HG03571 (cell line): ENCODE data around the gene PDE6G.
"Not testable (repeated sequence)": the region's sequence is repeated elsewhere in the genome, so short reads cannot be mapped to it uniquely, and the experiment has no call there.

Experiments
- ATAC-seq: cut with Tn5 transposase; IDR thresholded peaks from one replicate; pipeline ENCODE4 v1.9.1; 2021; ENCODE audit not compliant: unreplicated experiment

PDE6G gene

GRCh38 chr17:81687770-81688541 lies 31.6 kb upstream of the PDE6G start:
- ATAC-seq, result no peak

DNA sequence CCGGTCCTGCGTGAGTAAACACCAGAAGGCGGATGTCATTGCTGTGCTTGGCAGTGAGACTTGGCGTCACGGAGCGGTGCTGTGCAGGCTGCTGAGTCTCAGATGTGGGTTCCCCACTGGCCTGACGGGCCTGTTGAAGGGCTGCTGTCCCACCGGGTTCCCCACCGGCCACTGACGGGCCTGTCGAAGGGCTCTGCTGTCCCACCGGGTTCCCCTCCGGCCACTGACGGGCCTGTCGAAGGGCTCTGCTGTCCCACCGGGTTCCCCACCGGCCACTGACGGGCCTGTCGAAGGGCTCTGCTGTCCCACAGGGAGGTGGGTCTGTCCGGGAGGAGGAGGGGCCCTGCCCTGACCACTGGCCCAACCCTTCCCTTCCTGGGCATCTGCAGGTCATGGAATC lies 30.3 kb upstream of the PDE6G start:
- no peak for ATAC-seq

DNA sequence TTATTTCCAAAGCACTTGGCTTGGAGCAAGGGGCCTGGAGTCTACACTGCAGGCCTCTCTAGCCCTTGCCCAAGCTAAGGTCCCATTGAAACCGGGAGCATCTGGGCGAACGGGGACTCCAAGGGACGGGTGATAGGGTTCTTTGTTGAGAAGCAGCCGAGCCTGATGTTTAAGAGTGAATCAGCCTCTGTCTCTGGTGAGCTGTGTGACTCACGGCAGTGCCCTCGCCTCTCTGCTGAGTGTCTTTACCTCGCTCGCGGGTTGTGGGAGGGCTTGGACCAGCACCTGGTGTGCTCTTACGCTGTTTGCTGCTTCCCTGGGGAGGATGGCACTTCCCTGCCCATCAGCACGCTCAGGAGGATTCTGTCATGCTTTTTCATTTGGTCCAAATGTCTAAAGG lies 28.8 kb upstream of the PDE6G start:
- ATAC-seq, result no peak

GRCh38 chr17:81684442-81684911 lies 28.1 kb upstream of the PDE6G start:
- ATAC-seq, result no peak

DNA sequence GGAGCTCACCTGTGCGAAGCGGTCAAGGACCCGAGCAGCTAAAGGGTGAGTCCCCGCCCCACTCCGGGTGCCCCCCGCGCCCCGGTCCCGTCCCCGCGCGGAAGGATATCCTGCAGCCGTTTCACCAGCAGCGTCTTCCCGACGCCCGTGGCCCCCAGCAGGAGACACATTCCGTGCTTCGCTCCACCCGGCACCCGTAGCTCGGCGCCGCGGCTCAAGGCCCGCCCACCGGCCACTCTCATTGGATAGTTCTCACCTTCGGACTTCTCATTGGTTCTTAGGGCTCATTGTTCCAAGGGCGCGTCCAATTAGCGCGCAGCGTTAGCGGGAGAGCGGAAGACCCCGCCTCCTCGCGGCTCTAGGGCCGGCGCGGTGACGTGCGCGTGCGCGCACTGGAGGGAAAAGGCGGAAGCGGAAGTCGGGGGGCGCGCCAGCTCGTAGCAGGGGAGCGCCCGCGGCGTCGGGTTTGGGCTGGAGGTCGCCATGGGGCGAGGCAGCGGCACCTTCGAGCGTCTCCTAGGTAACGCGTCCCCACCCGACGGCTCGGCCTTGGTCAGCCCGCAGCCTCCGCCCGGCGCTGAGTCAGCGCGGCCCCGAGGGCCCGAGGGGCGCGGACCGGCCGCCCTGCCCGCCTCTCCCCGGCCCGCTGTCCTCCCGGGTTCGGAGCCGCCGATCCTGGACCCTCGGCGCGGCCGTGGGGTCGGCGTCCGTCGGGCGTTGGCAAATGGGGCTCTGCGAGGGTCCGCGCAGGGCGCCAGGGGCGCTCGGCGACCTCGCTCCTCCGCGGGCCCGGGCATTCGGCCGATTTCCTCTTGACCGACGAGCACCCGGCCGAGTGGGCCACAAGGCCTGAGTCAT lies 27.5 kb upstream of the PDE6G start, which contains the start of the genes ARL16 and HGS:
Gene ARL16, minus strand, starts transcription at position 214 of the 858 bp plus-strand sequence. Its CDS starts 44 bp downstream, at position 170.
Gene HGS, plus strand, starts transcription at position 428 of the 858 bp plus-strand sequence. Its CDS starts 56 bp downstream, at position 484.
- peak; percentile 88 for ATAC-seq

DNA sequence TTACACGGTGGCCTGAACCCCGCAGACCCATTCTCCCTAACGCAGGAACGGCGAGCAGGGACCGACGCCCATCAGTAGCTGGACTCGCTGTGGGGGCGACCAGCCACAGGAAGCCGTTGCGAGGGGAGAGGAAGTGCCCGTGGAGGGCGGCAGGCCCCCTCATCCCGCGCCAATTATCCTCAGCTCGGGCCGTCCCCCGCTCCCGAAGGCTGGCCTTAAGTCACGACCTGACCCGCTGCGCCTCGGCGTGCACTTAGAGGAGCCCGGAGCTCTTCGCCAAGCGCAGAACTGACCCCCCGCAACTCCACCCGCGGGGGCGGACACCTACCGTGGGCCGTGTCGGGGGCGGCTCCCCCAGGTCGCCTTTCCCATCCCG lies 26.9 kb upstream of the PDE6G start:
- ATAC-seq, result peak; percentile 5

GRCh38 chr17:81682565-81683207 lies 26.3 kb upstream of the PDE6G start:
- ATAC-seq, result no peak

DNA sequence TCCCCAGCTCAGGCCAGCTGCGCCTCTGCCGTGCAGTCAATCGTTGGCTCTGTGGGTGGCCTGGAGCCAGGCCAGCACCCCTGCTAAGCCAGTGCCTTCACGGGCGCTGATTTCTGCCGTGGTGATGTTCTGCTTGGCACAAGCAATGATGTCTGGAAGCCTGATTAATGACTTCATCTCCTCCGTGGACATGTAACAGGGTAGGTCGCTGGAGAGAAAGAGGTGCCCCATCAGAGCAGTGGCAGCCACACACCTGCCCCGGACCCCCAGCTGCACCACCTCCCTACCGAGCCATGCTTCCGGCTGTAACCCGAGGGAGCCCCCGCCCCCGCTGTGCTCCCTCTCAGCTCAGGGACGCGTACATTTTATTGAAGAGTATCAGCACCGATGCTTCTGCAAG lies 25.3 kb upstream of the PDE6G start:
- no peak for ATAC-seq

- no peak for ATAC-seq
Measured at GRCh38 chr17:81680150-81680549, 23.8 kb upstream of the PDE6G start.

GRCh38 chr17:81676906-81677305 lies 20.6 kb upstream of the PDE6G start:
- no peak for ATAC-seq

- not testable (repeated sequence) for ATAC-seq
Measured at GRCh38 chr17:81675515-81676221, 19.3 kb upstream of the PDE6G start.

DNA sequence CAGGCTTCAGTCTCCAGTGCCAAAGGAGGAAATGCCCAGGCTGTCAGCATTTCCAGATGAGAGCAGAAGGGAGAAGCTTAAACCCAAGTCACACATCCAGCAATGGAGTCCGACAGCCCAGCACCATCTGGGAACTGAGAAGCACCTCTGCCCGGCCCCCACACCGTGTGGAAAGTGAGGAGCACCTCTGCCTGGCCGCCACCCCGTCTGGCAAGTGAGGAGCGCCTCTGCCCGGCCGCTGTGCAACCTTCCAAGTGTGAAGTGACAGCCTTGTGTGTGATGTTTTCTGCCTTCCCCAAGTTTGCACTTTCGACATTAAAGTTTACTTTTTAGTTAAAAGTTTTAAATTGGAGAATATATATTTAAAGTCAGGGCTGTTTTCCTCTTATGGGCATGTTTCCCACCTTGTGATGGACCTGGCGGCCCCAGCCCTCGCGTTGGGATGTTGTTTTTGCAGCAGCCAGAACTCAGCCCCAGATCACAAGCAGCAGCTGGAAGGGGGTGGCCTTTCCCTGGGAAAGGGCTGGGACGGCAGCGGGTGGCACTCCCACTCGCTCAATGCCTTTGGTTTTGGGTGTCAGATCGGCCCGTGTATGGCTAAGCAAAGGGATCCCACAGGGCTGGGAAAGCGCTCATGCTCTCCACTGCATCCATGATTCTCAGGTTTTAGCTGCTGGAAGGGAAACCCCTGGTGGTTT lies 17.4 kb upstream of the PDE6G start:
- no peak for ATAC-seq

DNA sequence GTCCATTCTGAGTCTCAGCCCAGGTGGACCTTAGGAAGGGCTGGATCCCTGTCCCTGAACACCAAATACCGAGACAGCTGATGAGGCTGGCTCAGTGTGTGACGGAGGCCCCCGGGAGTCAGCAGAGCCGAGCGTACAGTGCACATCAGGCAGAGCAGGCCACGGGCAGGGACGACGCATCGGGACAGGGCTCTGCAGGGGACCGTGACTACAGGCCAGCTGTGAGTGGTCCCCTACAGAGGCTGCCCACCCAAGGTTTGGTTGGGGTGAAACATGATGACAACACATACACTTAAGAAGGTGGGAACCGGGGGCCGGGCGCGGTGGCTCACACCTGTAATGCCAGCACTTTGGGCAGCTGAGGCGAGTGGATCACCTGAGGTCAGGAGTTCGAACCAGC lies 16.6 kb upstream of the PDE6G start:
- ATAC-seq, result no peak

DNA sequence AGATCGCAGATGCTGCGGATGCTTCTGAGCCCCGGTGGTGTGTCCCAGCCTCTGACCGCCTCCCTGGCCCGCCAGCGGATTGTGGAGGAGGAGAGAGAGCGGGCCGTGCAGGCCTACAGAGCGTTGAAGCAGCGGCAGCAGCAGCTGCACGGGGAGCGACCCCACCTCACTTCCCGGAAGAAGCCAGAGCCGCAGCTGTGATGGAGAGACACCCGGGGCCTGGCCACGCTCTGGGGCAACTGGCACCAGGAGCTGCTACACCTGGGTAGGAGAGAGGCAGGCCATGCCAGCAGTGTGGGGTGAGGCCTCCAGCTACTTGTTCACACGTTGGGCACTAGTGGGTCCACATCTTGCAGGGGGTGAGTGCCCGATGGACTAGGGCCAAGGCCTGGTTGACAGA lies 16.2 kb upstream of the PDE6G start:
- ATAC-seq, result no peak

DNA sequence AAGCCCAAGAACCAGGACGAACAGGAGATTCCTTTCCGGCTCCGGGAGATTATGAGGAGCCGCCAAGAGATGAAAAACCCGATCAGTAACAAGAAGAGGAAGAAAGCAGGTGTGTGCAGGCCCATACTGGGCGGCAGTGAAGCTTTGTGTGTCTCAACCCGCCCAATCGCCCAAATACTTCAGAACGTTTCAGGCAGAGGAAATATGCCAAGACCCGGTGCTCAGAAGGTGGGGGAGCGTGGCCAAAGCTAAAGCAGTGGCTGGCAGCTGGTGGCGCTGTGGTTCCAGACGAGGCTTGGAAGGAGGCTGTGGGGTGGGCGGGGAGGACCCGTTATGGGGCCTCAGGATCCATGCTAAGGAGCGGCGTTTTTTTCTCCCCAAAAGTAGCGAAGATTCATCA lies 11.4 kb upstream of the PDE6G start:
- no peak for ATAC-seq

GRCh38 chr17:81666342-81667191 lies 10.2 kb upstream of the PDE6G start, which contains the start of the genes CCDC137 and OXLD1:
CCDC137 (plus strand) TSS chr17:81666737; CDS start chr17:81666767, 30 bp downstream.
OXLD1 (minus strand) TSS chr17:81666605; CDS start chr17:81666577, 28 bp downstream.
- peak; percentile 82 for ATAC-seq

DNA sequence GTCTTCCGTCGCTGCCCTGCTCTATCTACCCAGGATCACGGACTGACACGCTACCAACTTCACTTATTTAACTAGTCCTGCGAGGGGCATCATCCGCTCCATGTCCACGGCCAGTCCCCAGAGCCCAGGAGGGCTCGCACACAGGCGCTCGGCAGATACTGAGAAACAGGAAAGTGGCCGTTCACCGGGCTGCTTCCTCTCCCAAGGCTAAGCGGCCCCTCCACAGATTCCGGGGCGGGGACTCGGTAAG lies 9.7 kb upstream of the PDE6G start:
- ATAC-seq, result peak; percentile 3

DNA sequence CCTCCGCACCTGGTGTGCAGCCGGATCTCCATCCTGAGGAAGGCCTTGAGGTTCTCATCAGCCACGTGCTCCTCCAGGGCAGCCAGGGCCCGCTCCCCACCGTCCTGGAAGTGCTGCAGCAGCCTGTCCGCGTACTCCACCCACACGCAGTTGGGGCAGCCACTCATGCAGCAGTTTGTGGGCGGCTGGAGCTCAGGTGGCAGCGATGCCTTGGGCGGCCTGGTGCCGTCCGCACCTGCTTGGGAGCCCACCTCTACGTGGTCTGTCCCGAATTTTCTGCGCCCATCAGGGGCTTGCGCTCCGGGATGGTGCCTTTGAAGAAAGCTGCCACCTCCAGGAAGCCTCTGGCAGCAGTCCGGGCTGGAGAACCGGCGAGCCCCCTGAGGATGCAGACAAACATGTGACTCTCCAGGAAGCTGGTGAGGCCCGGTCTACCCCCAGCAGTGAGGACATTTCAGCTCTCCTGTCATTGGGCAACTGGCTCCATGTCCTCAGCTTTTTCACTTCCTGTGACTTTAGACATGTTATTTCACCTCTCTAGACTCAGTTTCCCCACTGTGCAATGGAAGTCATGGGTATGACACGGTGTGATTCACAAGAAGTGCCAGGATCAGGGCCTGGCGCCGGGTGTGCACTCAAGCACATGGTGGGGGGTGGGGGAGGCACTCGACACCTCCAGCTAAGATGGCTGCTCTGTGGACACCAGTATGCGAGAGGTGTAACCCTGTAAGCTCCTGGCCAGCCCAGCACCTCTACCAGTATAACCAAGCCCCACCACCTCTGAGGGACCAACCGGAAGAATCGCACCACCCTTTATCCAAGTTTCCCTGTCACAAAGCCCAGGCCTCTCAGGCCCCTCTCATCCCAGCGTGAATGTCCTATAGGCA lies 9.1 kb upstream of the PDE6G start:
- no peak for ATAC-seq
